HG03442 (cell line): ENCODE data around the gene OR2H1.

ENCODE experiments used
- ATAC-seq: cut with Tn5 transposase; IDR thresholded peaks from one replicate; pipeline ENCODE4 v1.9.1; 2021; ENCODE audit warnings: mild to moderate bottlenecking, moderate library complexity; ENCODE audit not compliant: unreplicated experiment

OR2H1 gene

DNA sequence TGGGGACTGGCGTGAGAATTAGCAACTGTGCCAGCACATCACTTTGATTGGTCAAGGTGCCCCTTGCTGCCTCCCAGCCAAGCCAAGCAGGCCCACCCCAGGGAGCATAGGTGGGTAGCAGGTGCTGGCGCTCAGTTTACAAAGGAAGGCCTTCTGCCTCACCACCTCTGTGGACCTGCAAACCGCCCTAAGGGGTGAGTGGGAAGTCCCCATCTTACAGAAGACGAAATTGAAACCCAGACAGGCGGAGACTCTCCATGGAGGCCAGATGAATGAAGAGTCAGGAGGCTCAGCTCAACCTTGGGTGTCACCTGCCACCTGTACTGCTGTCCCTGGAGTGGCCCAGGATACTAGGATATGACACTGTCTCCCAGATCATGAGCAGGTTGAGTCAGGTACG is 52.3 kb downstream of the OR2H1 start:
- ATAC-seq: peak; percentile 91

DNA sequence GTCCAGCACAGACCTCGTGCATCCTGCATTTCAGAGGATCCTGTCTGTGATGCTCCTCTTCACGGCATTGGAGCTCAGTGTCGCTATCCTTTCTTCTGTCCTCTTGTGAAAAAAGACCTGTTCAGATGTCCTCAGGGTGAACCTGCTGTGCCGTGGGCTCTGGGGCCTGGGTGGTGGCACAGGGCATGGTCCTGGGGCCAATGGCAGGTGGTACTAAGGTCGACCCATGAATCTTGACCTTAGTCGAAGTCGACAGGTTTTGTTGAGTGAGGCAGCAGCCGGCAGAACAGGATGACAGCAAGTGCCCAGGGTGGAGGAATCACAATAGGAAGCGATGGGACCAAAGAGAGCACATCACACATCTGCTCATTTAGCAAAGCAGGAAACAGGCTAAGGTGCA is 52.8 kb downstream of the OR2H1 start:
- ATAC-seq: no peak

DNA sequence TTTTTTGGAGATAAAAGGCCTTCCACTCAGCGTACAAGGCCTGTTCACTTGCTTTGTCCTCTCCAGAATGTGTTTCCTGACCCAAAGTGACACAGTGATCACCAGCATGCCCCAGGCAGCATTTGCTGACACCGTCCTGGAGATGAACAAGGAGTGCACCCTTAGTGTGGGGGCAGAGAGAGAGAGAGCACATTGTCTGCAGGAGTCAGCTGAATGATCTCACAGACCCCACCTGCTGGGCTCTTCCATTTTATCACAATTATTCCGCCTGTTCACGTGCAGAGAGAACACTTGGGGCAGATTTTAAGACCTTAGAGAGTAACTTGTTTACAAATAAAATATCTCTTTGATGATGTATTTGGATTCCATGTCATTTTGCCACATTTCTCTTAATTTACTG is 53.2 kb downstream of the OR2H1 start:
- ATAC-seq: no peak

DNA sequence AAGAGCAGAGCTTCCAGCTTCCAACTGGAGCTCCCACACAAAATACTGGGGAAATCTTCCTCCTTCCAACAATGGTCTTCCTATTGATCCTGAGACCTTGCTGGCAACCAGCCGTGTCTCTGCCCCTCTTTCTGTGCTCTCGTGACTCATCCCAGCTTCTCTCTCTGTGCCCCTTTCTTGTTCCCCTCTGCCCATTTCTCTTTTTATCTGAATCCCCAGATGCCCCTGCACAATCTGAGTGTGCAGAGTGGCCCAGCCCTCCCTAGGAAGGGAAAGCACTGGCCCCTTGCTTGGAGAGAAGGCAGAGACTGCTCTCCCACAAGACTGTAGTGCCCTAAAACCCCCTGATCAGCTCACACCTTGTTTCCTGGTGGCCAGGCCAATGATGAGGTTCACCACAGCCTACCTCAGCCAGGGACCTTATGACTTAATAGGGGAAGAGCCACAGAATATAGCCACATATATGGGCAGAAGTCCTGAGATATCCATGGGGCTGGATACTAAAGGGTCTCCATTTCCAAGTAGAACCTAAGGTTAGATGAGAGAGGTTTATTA is 53.9 kb downstream of the OR2H1 start:
- ATAC-seq: no peak
